DMS 273 treated with DMSO at 0.1 percent for 48 hours (cell line): Measurements from ENCODE around the gene KLHL4.
"Not testable (repeated sequence)": the region's sequence is repeated elsewhere in the genome, so short reads cannot be mapped to it uniquely, and the experiment has no call there.

Experiments used
- DNase-seq: peaks from one replicate; lab custom pipeline; 2025; lab: John Stamatoyannopoulos, UW

KLHL4 gene

GRCh38 chrX:87517571-87518141 lies at the start of gene KLHL4:
Gene KLHL4 (plus strand): TSS chrX:87517802. CDS start chrX:87517894, 92 bp downstream.
- no peak for DNase-seq

- no peak for DNase-seq
Measured at GRCh38 chrX:87468941-87469340, 48.7 kb upstream of the KLHL4 start.

DNA sequence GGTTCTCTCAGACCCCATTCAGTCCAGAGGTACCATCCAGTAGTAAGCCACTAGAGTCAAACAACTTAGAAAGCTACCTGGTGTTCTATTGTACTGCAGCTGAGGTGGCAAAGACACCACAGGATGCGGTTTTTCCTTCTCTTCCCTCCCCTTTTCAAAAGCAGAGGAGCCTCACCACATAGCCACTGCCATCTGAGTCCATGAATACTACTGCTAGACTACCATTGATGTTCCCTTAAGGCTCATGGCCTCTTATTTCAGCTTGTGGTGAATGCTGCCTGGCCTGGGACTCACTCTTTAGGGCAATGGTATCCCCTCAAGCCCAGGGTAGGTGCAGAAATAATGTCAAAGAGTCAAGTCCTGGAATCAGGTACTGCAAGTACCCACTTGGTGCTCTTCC lies 41.8 kb upstream of the KLHL4 start:
- DNase-seq = no peak

- not testable (repeated sequence) for DNase-seq
Measured at GRCh38 chrX:87478703-87479102, 38.9 kb upstream of the KLHL4 start.

- no peak for DNase-seq
Measured at GRCh38 chrX:87489071-87489470, 28.5 kb upstream of the KLHL4 start.

DNA sequence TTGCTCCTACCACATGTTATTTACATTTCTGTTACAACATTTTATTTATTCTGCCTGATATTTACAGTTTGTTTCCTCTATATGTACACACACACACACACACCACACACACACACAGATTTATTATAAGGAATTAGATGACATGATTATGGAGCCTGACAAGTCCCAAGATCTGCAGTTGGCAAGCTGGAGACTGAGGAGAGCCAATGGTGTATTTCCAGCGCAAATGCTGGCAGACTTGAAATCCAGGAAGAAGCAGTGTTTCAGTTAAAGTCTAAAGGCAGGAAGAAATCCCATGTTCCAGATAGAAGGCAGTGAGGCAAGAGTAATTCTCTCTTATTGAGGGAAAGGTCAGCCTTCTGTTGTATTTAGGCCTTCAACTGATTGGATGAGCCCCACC lies 1.8 kb upstream of the KLHL4 start:
- no peak for DNase-seq

- no peak for DNase-seq
Measured at GRCh38 chrX:87516717-87517121, 883 bp upstream of the KLHL4 start.

DNA sequence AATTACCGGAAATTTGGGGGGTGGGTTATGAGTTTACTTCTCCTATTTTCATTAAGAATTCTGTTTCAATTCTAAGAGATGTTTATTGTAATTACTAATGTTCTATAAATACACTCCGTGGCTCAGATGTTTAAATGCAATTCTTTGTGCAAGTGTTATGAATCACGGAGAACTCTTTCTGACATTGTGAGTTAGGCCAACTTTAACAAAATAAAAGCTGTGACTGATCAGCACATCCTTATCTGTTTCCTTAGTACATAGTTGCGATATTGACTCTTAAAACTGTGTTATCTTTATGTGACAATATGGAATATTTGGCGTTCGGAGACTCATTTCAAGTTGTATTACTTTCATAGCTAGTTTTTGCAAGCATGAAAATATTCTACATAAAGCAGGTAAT lies 902 bp downstream of the KLHL4 start:
- no peak for DNase-seq

DNA sequence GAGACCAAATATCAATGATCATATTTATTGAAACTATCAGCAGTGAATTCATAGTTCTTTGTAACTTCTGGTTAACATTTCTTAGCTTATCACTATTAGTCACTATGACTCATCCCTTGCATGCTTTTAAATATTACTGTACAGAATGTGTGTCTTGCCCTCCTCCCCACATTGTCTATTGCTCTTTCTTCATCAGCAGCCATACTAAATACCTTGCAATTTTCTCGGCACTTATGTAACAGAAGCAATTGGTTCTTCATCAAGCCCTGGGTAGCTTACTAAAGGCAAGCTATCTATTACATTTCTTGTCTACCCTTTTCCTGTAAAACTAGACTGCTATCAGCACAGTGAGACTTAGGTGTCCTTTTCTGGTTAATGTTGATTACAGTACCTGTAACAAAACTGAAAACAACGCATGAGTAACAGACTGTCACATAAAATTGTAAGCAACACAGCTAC lies 8.2 kb downstream of the KLHL4 start:
- DNase-seq = no peak

DNA sequence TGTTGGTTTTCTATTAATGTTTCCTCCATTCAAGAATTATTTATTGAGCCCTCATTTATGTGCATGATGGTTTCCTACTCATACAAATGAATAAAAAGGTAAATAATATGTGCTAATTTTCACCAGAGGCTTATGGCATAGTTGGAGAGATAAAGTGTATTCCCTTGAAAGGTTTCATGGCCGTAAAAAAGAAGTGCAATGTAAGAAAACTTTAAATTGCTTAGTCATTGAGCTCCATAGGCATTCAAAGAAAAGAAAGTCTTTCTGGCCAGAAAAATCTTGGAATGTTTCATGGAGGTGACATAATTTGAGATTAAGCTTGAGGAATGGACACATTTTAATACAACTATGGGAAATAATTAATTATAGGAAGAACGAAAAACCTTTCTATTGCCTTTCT lies 8.7 kb downstream of the KLHL4 start:
- no peak for DNase-seq

DNA sequence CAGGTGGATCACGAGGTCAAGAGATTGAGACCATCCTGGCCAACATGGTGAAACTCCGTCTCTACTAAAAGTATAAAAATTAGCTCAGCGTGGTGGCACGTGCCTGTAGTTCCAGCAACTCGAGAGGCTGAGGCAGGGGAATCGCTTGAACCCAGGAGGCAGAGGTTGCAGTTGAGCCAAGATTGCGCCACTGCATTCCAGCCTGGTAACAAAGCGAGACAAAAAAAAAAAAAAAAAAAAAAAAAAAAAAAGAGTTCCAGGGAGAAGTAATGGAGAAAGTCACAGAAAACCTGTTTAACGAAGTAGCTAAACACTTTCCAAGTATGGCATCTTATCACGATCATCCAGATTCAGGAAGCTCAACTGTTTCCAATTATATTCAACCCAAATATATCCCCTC lies 10.9 kb downstream of the KLHL4 start:
- DNase-seq = no peak

- DNase-seq = no peak
Measured at GRCh38 chrX:87571964-87572363, 54.4 kb downstream of the KLHL4 start.

DNA sequence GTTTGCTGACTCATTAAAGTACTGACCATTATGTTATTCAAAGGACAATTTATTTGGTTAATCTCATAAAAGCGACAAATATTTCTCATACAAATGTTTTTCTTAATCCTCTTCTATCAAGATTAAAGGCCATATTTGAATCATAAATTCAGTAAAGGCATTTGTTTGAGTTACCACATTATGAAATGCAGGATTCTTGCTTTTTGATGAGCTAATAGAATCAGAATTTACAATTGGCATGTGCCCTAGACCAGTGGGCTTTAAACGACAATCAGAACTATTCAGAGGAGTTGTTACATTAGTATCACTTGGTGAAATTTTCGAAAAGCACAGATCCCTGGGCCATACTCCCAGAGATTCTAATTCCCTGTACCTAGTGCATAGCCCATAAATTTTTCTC lies 55.3 kb downstream of the KLHL4 start:
- no peak for DNase-seq

GRCh38 chrX:87578978-87579377 lies 61.4 kb downstream of the KLHL4 start:
- no peak for DNase-seq

DNA sequence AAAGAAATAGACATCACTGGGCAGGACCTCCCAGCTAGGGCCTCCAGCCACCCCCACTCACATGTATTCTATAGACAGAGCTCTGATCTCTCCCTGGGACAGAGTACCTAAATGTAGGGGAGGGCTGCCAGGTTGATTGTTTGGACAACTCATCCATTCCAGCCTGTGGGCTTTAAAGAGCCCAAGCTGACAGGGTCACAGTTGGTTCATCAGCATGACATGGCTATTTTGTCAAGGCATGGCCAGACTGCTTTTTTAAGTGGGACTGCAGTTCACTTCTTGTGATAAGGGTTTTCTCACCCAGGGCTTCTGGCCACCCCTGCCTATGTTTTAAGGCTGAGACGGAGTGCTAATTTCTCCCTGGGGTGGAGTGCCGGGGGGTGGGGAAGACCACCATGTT lies 63.3 kb downstream of the KLHL4 start:
- DNase-seq = no peak

- no peak for DNase-seq
Measured at GRCh38 chrX:87582453-87582852, 64.9 kb downstream of the KLHL4 start.

- no peak for DNase-seq
Measured at GRCh38 chrX:87583679-87584078, 66.1 kb downstream of the KLHL4 start.

- DNase-seq = no peak
Measured at GRCh38 chrX:87616371-87616770, 98.8 kb downstream of the KLHL4 start.

GRCh38 chrX:87621697-87622096 lies 104.1 kb downstream of the KLHL4 start:
- DNase-seq = no peak

GRCh38 chrX:87626996-87627395 lies 109.4 kb downstream of the KLHL4 start:
- no peak for DNase-seq

- no peak for DNase-seq
Measured at GRCh38 chrX:87634361-87634760, 116.8 kb downstream of the KLHL4 start.

- no peak for DNase-seq
Measured at GRCh38 chrX:87636533-87636932, 118.9 kb downstream of the KLHL4 start.

GRCh38 chrX:87641439-87641838 lies 123.8 kb downstream of the KLHL4 start:
- not testable (repeated sequence) for DNase-seq

- no peak for DNase-seq
Measured at GRCh38 chrX:87661761-87662160, 144.2 kb downstream of the KLHL4 start.

- DNase-seq = no peak
Measured at GRCh38 chrX:87663421-87663820, 145.8 kb downstream of the KLHL4 start.
